T47D (cell line): ENCODE results near the gene CD3E.

Source experiments
- DNase-seq, 2 experiments: peaks; one replicate each; pipeline versions ENCODE4 v3.0.0 to v3.0.0-alpha.2; 2011 to 2012; ENCODE audit warnings: low read depth in 1 of 2, low spot score in 1 of 2
- JUND ChIP-seq: IDR thresholded peaks from 2 replicates; pipeline ENCODE4 v1.6.1; 2012; ENCODE audit warnings: low read depth
- in situ Hi-C: cut with HindIII; loops from 2 replicates; pipeline ENCODE4 v1.10.0; 2016; ENCODE audit warnings: low sequenced_read_pairs, low pct_unique_long_range_greater_than_20kb

The CD3E gene

DNA sequence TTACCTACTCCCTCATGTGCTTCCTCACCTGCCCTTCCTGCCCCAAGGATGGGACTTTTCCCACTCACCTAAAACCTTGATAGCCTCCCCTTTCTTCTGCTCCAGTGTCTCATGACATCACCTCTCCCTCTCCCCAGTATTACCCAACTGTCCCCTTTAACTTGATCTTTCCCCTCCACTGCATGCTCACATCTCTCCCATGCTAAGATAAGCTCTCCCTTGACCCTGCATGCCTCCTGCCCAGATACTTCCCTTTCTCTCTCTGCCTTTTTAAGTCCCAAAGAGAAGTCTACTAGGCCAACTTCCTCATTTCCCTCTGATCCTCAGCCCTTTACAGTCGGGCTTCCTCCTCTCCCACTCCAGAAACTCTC, 14.8 kb downstream of the CD3E start:
- TF ChIP-seq JUND, result no peak
- no peak for DNase-seq
- in situ Hi-C loops, result no loop called here

GRCh38 chr11:118320515-118320914, 16.0 kb downstream of the CD3E start:
- DNase-seq, result no peak
- TF ChIP-seq JUND, result no peak
- in situ Hi-C loops, result no loop called here

GRCh38 chr11:118321386-118322082, 17.0 kb downstream of the CD3E start:
- TF ChIP-seq JUND, result no peak
- in situ Hi-C loops, result no loop called here

DNA sequence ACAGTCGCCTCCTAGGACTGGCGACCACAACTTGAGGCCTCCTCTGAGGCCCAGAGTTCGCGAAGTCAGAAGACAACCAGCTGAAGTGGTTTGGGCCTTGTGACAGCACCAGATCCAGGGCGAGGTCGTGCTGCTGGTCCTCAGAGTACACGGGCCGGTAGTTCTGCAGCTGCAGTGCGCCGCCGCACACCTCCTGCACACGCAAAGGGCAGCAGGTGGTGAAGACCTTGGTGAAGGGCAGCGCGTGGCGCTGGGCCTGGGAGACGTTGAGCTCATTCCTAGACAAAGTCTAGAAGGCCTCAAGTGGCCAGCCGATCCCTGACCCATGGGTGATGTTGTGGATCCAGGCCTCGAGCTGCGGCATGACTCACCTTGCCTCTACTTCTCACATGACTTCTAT, 18.2 kb downstream of the CD3E start:
- no peak for TF ChIP-seq JUND
- in situ Hi-C loops, result no loop called here
- DNase-seq, result no peak

More at GRCh38 chr11:118321386-118322082, 17.0 kb downstream of the CD3E start:
- peak in 1 of 2 experiments; percentile 59 for DNase-seq

- in situ Hi-C loops, result no loop called here
- TF ChIP-seq JUND, result no peak
- DNase-seq, result no peak
Measured at GRCh38 chr11:118325283-118325682, 20.8 kb downstream of the CD3E start.

- no peak for DNase-seq
- in situ Hi-C loops, result no loop called here
- TF ChIP-seq JUND, result no peak
Measured at GRCh38 chr11:118328745-118329144, 24.2 kb downstream of the CD3E start.

- no peak for TF ChIP-seq JUND
- DNase-seq, result no peak
- in situ Hi-C loops, result no loop called here
Measured at GRCh38 chr11:118334745-118335144, 30.2 kb downstream of the CD3E start.

DNA sequence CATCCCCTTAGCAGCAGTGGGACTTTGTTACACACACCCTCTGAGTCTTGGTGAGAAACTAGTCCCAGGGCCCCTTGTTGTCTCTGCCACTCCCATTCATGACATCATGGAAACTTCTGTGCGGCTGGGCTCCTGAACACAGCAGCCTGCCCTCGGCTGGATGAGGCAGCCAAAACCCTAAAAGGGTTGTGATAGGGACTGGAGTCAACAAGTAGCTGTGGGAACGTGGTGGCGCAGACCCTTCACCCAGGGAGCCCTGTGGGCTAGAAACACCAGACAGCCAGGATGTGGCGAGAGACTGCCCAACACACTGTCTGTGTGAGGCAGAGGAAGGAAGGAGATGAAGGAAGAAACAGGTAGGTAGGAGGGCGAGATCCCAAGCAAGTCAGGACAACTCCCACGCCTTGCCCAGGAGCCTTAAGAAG, 34.1 kb downstream of the CD3E start:
- in situ Hi-C loops, result no loop called here
- TF ChIP-seq JUND, result no peak
- no peak for DNase-seq

GRCh38 chr11:118339281-118339961, 34.9 kb downstream of the CD3E start:
- no peak for TF ChIP-seq JUND
- in situ Hi-C loops, result no loop called here
- no peak for DNase-seq

DNA sequence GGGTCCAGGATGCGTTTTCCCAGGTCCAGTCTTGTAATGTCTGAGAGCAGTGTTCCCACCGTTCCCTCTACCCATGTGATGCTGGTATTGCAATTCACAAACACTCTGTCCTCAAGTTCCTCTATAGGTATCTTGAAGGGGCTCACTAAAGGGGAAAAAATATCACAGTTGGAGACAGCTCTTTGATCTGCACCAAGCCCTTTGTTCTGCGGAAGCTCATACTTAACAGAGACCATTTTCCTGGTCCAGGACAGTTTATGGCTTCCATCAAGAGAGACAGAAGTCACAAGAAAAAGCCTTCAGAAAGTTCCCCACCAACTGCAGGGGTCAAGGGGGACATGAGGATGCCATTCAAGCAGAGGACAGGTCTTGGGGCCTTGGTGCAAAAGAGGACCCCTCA, 35.9 kb downstream of the CD3E start:
- in situ Hi-C loops, result no loop called here
- TF ChIP-seq JUND, result no peak
- no peak for DNase-seq

GRCh38 chr11:118341261-118341660, 36.7 kb downstream of the CD3E start:
- no peak for DNase-seq
- in situ Hi-C loops, result no loop called here
- TF ChIP-seq JUND, result no peak

- in situ Hi-C loops, result no loop called here
- TF ChIP-seq JUND, result no peak
- DNase-seq, result peak; percentile 33 to 37
Measured at GRCh38 chr11:118341815-118342489, 37.4 kb downstream of the CD3E start.

DNA sequence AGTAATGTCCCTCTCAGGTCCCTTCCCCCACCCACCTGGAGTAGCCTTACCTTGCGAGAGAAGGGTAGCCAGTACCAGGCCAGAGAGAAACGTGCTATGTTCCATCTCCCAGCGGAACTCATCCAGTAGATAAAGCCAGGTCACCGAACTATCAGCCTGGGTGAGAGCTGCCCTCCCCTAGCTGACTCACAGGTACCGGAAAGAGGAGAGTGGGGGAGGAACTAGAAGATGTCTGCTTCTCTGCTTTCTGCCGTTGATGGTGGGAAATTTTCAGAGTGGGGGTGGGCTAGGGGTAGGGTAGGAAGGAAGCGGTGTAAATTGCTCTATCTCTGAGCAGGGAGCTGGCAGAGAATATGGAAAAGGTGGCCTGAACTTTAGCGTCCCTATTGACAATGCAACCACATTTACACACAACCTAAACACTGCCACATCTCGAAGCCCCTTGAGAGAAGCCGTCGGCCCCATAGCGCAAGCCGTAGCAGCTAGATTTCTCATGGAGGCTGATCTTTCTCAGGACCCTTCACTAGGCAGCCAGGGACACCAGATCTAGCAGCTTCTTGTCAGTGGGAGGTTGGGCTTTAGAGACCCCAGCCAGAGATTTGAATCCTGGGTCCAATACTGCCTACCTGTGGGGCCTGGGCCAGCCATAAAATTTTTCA, 38.1 kb downstream of the CD3E start, which contains the start of gene CD3D:
CD3D (minus strand) TSS at position 203 of the 659 bp plus-strand sequence; CDS start at position 105, 98 bp downstream.
- no peak for TF ChIP-seq JUND
- no peak for DNase-seq
- in situ Hi-C loops, result no loop called here
